Naive thymus-derived CD4-positive, alpha-beta T cell (primary cell): ENCODE data around the gene SLC25A45. TPM values are rescaled to one million over a fixed set of nuclear protein-coding genes. Genes with fewer than 3 reads are reported as not detected.
"Not testable (repeated sequence)": the region's sequence is repeated elsewhere in the genome, so short reads cannot be mapped to it uniquely, and the experiment has no call there.

Experiments used
- ATAC-seq: fragments of 150-1000 bp; cut with Tn5 transposase; 2 replicates; pipeline ENCODE4 v1.10.0; 2021; ENCODE audit warnings: mild to moderate bottlenecking, moderate library complexity
- CTCF ChIA-PET: fragments of 350-600 bp; sonication (Branson Sonifier 250); formaldehyde crosslinking; loops from one replicate; lab custom pipeline; 2021; ENCODE audit warnings: antibody characterized with exemption; lab: Charles Lee
- POLR2A ChIA-PET: fragments of 350-600 bp; sonication (Branson Sonifier 250); formaldehyde crosslinking; loops from one replicate; lab custom pipeline; 2021; ENCODE audit warnings: antibody characterized with exemption, inconsistent platforms; lab: Charles Lee
- DNase-seq, 9 donors: peaks; one replicate each; pipeline versions ENCODE4 v3.0.0 to v3.0.0-alpha.2; 2020 to 2022; ENCODE audit warnings: mixed read lengths in 1 of 9
- H3K27ac ChIP-seq: one replicate; pipeline ENCODE4 v1.7.0; 2013; ENCODE audit warnings: mild to moderate bottlenecking, low read depth, low read length, moderate library complexity
- H3K27me3 ChIP-seq, 2 donors: one replicate each; pipeline ENCODE4 v1.7.0; 2013; ENCODE audit warnings: low read length in 2 of 2, mild to moderate bottlenecking in 2 of 2, moderate library complexity in 2 of 2; ENCODE audit not compliant: control insufficient read depth in 2 of 2, insufficient read depth in 2 of 2
- H3K36me3 ChIP-seq, 3 experiments: 1 replicate in 2 of 3; 2 replicates in 1 of 3; pipeline ENCODE4 v1.7.0; 2013; ENCODE audit warnings: low read length in 3 of 3, mild to moderate bottlenecking in 3 of 3, moderate library complexity in 1 of 3; ENCODE audit not compliant: insufficient read depth in 3 of 3, control insufficient read depth in 2 of 3
- H3K4me1 ChIP-seq, 2 donors: one replicate each; pipeline ENCODE4 v1.7.0; 2013; ENCODE audit warnings: low read length in 2 of 2, mild to moderate bottlenecking in 2 of 2, moderate library complexity in 1 of 2; ENCODE audit not compliant: control insufficient read depth in 2 of 2, insufficient read depth in 2 of 2
- H3K4me3 ChIP-seq: 2 replicates; pipeline ENCODE4 v1.7.0; 2013; ENCODE audit warnings: mild to moderate bottlenecking, low read length
- H3K9me3 ChIP-seq, 3 experiments: 1 replicate in 2 of 3; 2 replicates in 1 of 3; pipeline ENCODE4 v1.7.0; 2013; ENCODE audit warnings: low read length in 3 of 3; ENCODE audit not compliant: control insufficient read depth in 2 of 3
- H3K27ac Mint-ChIP-seq, 9 donors: one replicate each; pipeline ENCODE4 v1.8.0; 2020 to 2022; ENCODE audit warnings: mixed read lengths in 9 of 9, mild to moderate bottlenecking in 8 of 9, moderate library complexity in 5 of 9, inconsistent platforms in 2 of 9
- H3K27me3 Mint-ChIP-seq, 5 donors: one replicate each; pipeline ENCODE4 v1.8.0; 2021 to 2022; ENCODE audit warnings: mixed read lengths in 5 of 5, mild to moderate bottlenecking in 1 of 5
- H3K36me3 Mint-ChIP-seq, 5 donors: one replicate each; pipeline ENCODE4 v1.8.0; 2020 to 2022; ENCODE audit warnings: mixed read lengths in 5 of 5, mild to moderate bottlenecking in 3 of 5, inconsistent platforms in 1 of 5
- H3K4me1 Mint-ChIP-seq, 7 donors: one replicate each; pipeline ENCODE4 v1.8.0; 2020 to 2022; ENCODE audit warnings: mixed read lengths in 7 of 7, mild to moderate bottlenecking in 3 of 7, inconsistent platforms in 1 of 7
- H3K4me3 Mint-ChIP-seq, 10 donors: one replicate each; pipeline ENCODE4 v1.8.0; 2020 to 2022; ENCODE audit warnings: mild to moderate bottlenecking in 10 of 10, mixed read lengths in 10 of 10, moderate library complexity in 6 of 10, inconsistent platforms in 2 of 10
- H3K9me3 Mint-ChIP-seq, 11 donors: one replicate each; pipeline ENCODE4 v1.8.0; 2020 to 2022; ENCODE audit warnings: mixed read lengths in 11 of 11, mild to moderate bottlenecking in 4 of 11, inconsistent platforms in 1 of 11, moderate library complexity in 1 of 11
- intact Hi-C, 2 donors: fragments of 100-400 bp; cut with micrococcal nuclease; formaldehyde crosslinking; loops; one replicate each; pipeline ENCODE4 v1.15.1; 2023
- polyA plus RNA-seq, 2 donors: library from polyadenylated mRNA; unstranded; fragments of 300-500 nt; fragmentation: Illumina TruSeq; gene quantifications; one replicate each; pipeline ENCODE4 v1.2.3, GENCODE V29; 2021
- total RNA-seq, 6 experiments: library from RNA in 5 of 6; stranded (reverse) in 5 of 6; gene quantifications; 1 replicate in 5 of 6; 2 replicates in 1 of 6; pipeline ENCODE4 v1.2.3 and lab custom pipeline; 2021 to 2026

SLC25A45 gene
- total and polyA plus RNA-seq, 7 experiments from 2014 or later, result 12.3 to 90.6 (median 24.8) TPM

- Mint-ChIP-seq H3K4me3 (peak overlapping the region; percentile 89 to 99 (median 94)), H3K27me3 (no peaks in the 10 kb centered on the region), H3K36me3 (peaks cover 4 to 14% (median 6%) of the 10 kb centered on the region in 5 donors), H3K27ac (peak overlapping the region; percentile 78 to 98 (median 88)), H3K4me1 (peaks cover 31 to 49% (median 41%) of the 10 kb centered on the region in 7 donors), H3K9me3 (peaks cover 0 to 2% (median 0%) of the 10 kb centered on the region in 11 donors)
- intact Hi-C loops, result no loop called here
- Histone ChIP-seq H3K4me1 (peaks cover 11 to 30% of the 10 kb centered on the region in 2 donors), H3K27me3 (no peaks in the 10 kb centered on the region), H3K9me3 (no peaks in the 10 kb centered on the region), H3K4me3 (peak overlapping the region; percentile 99), H3K27ac (peak overlapping the region; percentile 79), H3K36me3 (peaks cover 0 to 12% (median 0%) of the 10 kb centered on the region in 3 experiments)
- ATAC-seq (no peak), DNase-seq (no peak)
- ChIA-PET CTCF (interaction anchor here (0.7 to 1.5 kb wide), 3 partner anchors 15 to 108 kb away, joined by 3 to 5 read pairs (median 4); partner anchors contain the start of gene CDC42EP2), POLR2A (interaction anchor here (0.6 to 4.2 kb wide), 10 partner anchors 18 to 974 kb away, joined by 3 to 32 read pairs (median 4); partner anchors contain the start of genes CAPN1, CDC42EP2 and MALAT1)
Measured at GRCh38 chr11:65334696-65335295, 47.6 kb downstream of the SLC25A45 start.

- H3K27ac Mint-ChIP-seq, result peak overlapping the region in 1 of 9 donors; percentile 43
- peak overlapping the region in 1 of 10 donors; percentile 92 for H3K4me3 Mint-ChIP-seq
- H3K27me3 ChIP-seq, H3K36me3 Mint-ChIP-seq, H3K27me3 Mint-ChIP-seq, H3K9me3 ChIP-seq, DNase-seq, H3K9me3 Mint-ChIP-seq, H3K36me3 ChIP-seq, H3K4me3 ChIP-seq, H3K27ac ChIP-seq, ATAC-seq, intact Hi-C loops: not testable (repeated sequence)
- H3K4me1 ChIP-seq, result peaks cover 11 to 21% of the 10 kb centered on the region in 2 donors
- peaks cover 15 to 34% (median 27%) of the 10 kb centered on the region in 7 donors for H3K4me1 Mint-ChIP-seq
- ChIA-PET CTCF (interaction anchor here (0.6 to 3.3 kb wide), 6 partner anchors 13 to 319 kb away, joined by 3 to 29 read pairs (median 4); partner anchors contain the start of genes ARL2 and CDC42EP2), POLR2A (interaction anchor here (1.0 to 4.2 kb wide), 13 partner anchors 8 to 173 kb away, joined by 3 to 32 read pairs (median 4); partner anchors contain the start of genes CDC42EP2, FRMD8, MALAT1 and POLA2)
Measured at GRCh38 chr11:65332591-65332990, 49.9 kb downstream of the SLC25A45 start.

- Mint-ChIP-seq H3K27ac (no peak overlapping the region), H3K36me3 (peaks cover 0 to 10% (median 0%) of the 10 kb centered on the region in 5 donors), H3K9me3 (peaks cover 0 to 2% (median 0%) of the 10 kb centered on the region in 11 donors), H3K4me1 (peaks cover 13 to 28% (median 23%) of the 10 kb centered on the region in 7 donors), H3K4me3 (no peak overlapping the region), H3K27me3 (peaks cover 0 to 2% (median 0%) of the 10 kb centered on the region in 5 donors)
- peaks cover 0 to 4% (median 0%) of the 10 kb centered on the region in 3 experiments for H3K36me3 ChIP-seq
- ChIA-PET POLR2A (interaction anchor here (0.6 to 1.7 kb wide), 4 partner anchors 57 to 172 kb away, joined by 3 to 7 read pairs (median 3); partner anchors contain the start of gene MALAT1), CTCF (interaction anchor here (0.5 to 6.4 kb wide), 17 partner anchors 8 to 1971 kb away, joined by 3 to 44 read pairs (median 4); partner anchors contain the start of gene CDC42EP2)
- ATAC-seq (no peak), DNase-seq (no peak)
- H3K4me3 ChIP-seq, result no peak overlapping the region
- H3K4me1 ChIP-seq, result peaks cover 11 to 19% of the 10 kb centered on the region in 2 donors
- no peak overlapping the region for H3K27ac ChIP-seq
- H3K27me3 ChIP-seq, result no peaks in the 10 kb centered on the region
- H3K9me3 ChIP-seq, result no peaks in the 10 kb centered on the region
- intact Hi-C loops, result loop anchor here (1.0 to 2.0 kb wide), 6 partner anchors 15 to 126 kb away; partner anchors contain the start of gene POLA2 (in 1 of the 2)
Measured at GRCh38 chr11:65330544-65330943, 51.9 kb downstream of the SLC25A45 start.

- Histone ChIP-seq H3K4me1 (peaks cover 7 to 14% of the 10 kb centered on the region in 2 donors), H3K27ac (no peak overlapping the region), H3K9me3 (no peaks in the 10 kb centered on the region), H3K4me3 (no peak overlapping the region), H3K27me3 (no peaks in the 10 kb centered on the region), H3K36me3 (peaks cover 0 to 4% (median 0%) of the 10 kb centered on the region in 3 experiments)
- Mint-ChIP-seq H3K9me3 (peaks cover 0 to 2% (median 0%) of the 10 kb centered on the region in 11 donors), H3K36me3 (peaks cover 0 to 5% (median 0%) of the 10 kb centered on the region in 5 donors), H3K4me3 (peak overlapping the region in 3 of 10 donors; percentile 26 to 52 (median 51)), H3K27ac (peak overlapping the region in 6 of 9 donors; percentile 32 to 81 (median 51)), H3K27me3 (peaks cover 0 to 5% (median 0%) of the 10 kb centered on the region in 5 donors), H3K4me1 (peaks cover 7 to 22% (median 17%) of the 10 kb centered on the region in 7 donors)
- ChIA-PET CTCF (interaction anchor here (0.6 to 6.4 kb wide), 20 partner anchors 8 to 513 kb away, joined by 3 to 44 read pairs (median 4); partner anchors contain the start of genes CDC42EP2 and PCNX3), POLR2A (interaction anchor here (0.6 to 1.7 kb wide), 8 partner anchors 12 to 598 kb away, joined by 3 to 7 read pairs (median 4); partner anchors contain the start of gene MALAT1)
- DNase-seq (peak; percentile 51 to 79 (median 75)), ATAC-seq (peak; percentile 52)
- intact Hi-C loops, result loop anchor here (1.0 to 2.0 kb wide), 6 partner anchors 15 to 126 kb away; partner anchors contain the start of gene POLA2 (in 1 of the 2)
Measured at GRCh38 chr11:65329944-65330403, 52.5 kb downstream of the SLC25A45 start.

- peaks cover 0 to 4% (median 0%) of the 10 kb centered on the region in 3 experiments for H3K36me3 ChIP-seq
- no peak overlapping the region for H3K4me3 ChIP-seq
- H3K4me1 ChIP-seq, result peaks cover 2 to 9% of the 10 kb centered on the region in 2 donors
- DNase-seq (no peak), ATAC-seq (no peak)
- Mint-ChIP-seq H3K27me3 (peaks cover 0 to 5% (median 0%) of the 10 kb centered on the region in 5 donors), H3K4me3 (peak overlapping the region in 3 of 10 donors; percentile 26 to 52 (median 51)), H3K9me3 (peaks cover 0 to 2% (median 0%) of the 10 kb centered on the region in 11 donors), H3K36me3 (peaks cover 0 to 4% (median 0%) of the 10 kb centered on the region in 5 donors), H3K27ac (peak overlapping the region in 6 of 9 donors; percentile 32 to 81 (median 51)), H3K4me1 (peaks cover 2 to 17% (median 12%) of the 10 kb centered on the region in 7 donors)
- ChIA-PET POLR2A (interaction anchor here (0.6 to 1.7 kb wide), 10 partner anchors 12 to 598 kb away, joined by 3 to 7 read pairs (median 3); partner anchors contain the start of genes MALAT1 and PCNX3), CTCF (interaction anchor here (0.5 to 6.4 kb wide), 22 partner anchors 9 to 809 kb away, joined by 3 to 44 read pairs (median 4); partner anchors contain the start of genes CDC42EP2 and PCNX3)
- no peaks in the 10 kb centered on the region for H3K27me3 ChIP-seq
- intact Hi-C loops, result loop anchor here in 1 of 2 donors (1.0 kb wide), 1 partner anchor 104 kb away; no protein-coding TSS in a partner anchor
- no peak overlapping the region for H3K27ac ChIP-seq
- no peaks in the 10 kb centered on the region for H3K9me3 ChIP-seq
Measured at GRCh38 chr11:65329478-65329877, 53.0 kb downstream of the SLC25A45 start.
